Urinary bladder (tissue), 4 donors: Measurements from ENCODE around the gene GALNT10. TPM values are rescaled to one million over a fixed set of nuclear protein-coding genes. Genes with fewer than 3 reads are reported as not detected.

Experiments used
- DNase-seq: peaks from one replicate; pipeline ENCODE4 v3.0.0-alpha.2; 2015; ENCODE audit errors: extremely low spot score
- H3K27ac ChIP-seq: one replicate; pipeline ENCODE4 v1.5.1; 2013; ENCODE audit warnings: low read depth, mild to moderate bottlenecking, moderate library complexity
- H3K36me3 ChIP-seq: one replicate; pipeline ENCODE4 v1.6.1; 2013; ENCODE audit warnings: mild to moderate bottlenecking, moderate library complexity; ENCODE audit not compliant: insufficient read depth
- H3K4me1 ChIP-seq: one replicate; pipeline ENCODE4 v1.6.1; 2013; ENCODE audit warnings: mild to moderate bottlenecking, moderate library complexity; ENCODE audit not compliant: insufficient read depth
- H3K4me3 ChIP-seq: one replicate; pipeline ENCODE4 v1.5.1; 2013; ENCODE audit warnings: low read depth, low read length
- WGBS: extraction: QIAGEN DNeasy Blood & Tissue Kit; methylation state at CpG from one replicate; pipeline ENCODE4 v1.1.7; 2013; 5-methylcytosine and 5-hydroxymethylcytosine counted together
- polyA plus RNA-seq: library from polyadenylated mRNA; stranded (reverse); fragments of 200-250 nt; gene quantifications from one replicate; pipeline ENCODE4 v1.2.3, GENCODE V29; 2013
- total RNA-seq: library from RNA; depleted of rRNA; stranded (reverse); fragments of >200 nt; gene quantifications from one replicate; pipeline ENCODE4 v1.2.3, GENCODE V29; 2014
- donor health status: healthy with polysubstance abuse.
- donor health status: healthy.

The GALNT10 gene
- total and polyA plus RNA-seq, 2 donors, result 15.7 to 19.4 TPM

- WGBS, result 74% methylated on average over 8 of the region's 8 CpGs
- H3K36me3 ChIP-seq, result no peaks in the 10 kb centered on the region
- DNase-seq, result no peak
- no peak overlapping the region for H3K4me3 ChIP-seq
- no peaks in the 10 kb centered on the region for H3K4me1 ChIP-seq
- H3K27ac ChIP-seq, result no peak overlapping the region
Observed at GRCh38 chr5:154221371-154221896, 30.9 kb downstream of the GALNT10 start.

DNA sequence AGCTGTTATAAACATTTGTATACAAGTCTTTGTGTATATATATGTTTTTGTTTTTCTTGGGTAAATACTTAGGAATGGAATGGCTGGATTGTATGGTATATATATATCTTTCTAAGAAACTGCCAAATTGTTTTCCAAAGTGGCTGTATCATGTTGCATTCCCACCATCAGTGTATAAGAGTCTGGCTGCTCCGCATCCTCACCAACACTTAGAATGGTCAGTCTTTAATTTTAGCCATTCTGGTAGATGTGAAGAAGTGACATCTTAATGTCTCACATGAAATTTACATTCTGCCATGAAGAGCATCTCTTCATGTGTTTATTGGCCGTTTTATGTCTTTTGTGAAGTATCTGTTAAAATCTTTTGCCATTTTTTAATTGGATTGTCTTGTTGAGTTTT is 31.9 kb downstream of the GALNT10 start:
- Histone ChIP-seq H3K27ac (no peak overlapping the region), H3K36me3 (no peaks in the 10 kb centered on the region), H3K4me1 (no peaks in the 10 kb centered on the region), H3K4me3 (no peak overlapping the region)
- no peak for DNase-seq
- 99% methylated on average over 2 of the region's 2 CpGs for WGBS

DNA sequence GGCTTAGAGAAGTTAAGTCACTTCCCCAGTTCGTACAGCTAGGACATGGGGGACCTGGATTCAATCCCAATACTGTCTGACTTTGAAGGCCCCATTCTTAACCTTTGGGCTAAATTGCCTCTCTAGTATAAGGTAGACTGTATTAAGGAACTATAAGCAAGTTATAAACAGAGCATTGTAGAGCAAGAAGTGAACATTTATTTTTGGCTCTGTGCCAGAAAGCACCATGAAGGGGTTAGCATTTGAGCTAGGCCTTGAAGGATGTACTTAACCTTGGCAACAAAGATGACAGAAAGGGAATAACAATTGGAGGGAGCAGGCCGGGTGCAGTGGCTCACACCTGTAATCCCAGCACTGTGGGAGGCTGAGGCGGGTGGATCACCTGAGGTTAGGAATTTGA is 32.8 kb downstream of the GALNT10 start:
- no peak for DNase-seq
- Histone ChIP-seq H3K4me1 (no peaks in the 10 kb centered on the region), H3K4me3 (no peak overlapping the region), H3K27ac (no peak overlapping the region), H3K36me3 (no peaks in the 10 kb centered on the region)
- 73% methylated on average over 3 of the region's 3 CpGs for WGBS

- no peak overlapping the region for H3K27ac ChIP-seq
- WGBS, result 97% methylated on average over 2 of the region's 2 CpGs
- no peaks in the 10 kb centered on the region for H3K36me3 ChIP-seq
- no peaks in the 10 kb centered on the region for H3K4me1 ChIP-seq
- DNase-seq, result no peak
- H3K4me3 ChIP-seq, result no peak overlapping the region
Observed at GRCh38 chr5:154227090-154227489, 36.6 kb downstream of the GALNT10 start.

GRCh38 chr5:154228696-154229095 is 38.2 kb downstream of the GALNT10 start:
- DNase-seq, result no peak
- H3K4me3 ChIP-seq, result no peak overlapping the region
- H3K36me3 ChIP-seq, result no peaks in the 10 kb centered on the region
- H3K4me1 ChIP-seq, result no peaks in the 10 kb centered on the region
- 89% methylated on average over 4 of the region's 4 CpGs for WGBS
- H3K27ac ChIP-seq, result no peak overlapping the region

DNA sequence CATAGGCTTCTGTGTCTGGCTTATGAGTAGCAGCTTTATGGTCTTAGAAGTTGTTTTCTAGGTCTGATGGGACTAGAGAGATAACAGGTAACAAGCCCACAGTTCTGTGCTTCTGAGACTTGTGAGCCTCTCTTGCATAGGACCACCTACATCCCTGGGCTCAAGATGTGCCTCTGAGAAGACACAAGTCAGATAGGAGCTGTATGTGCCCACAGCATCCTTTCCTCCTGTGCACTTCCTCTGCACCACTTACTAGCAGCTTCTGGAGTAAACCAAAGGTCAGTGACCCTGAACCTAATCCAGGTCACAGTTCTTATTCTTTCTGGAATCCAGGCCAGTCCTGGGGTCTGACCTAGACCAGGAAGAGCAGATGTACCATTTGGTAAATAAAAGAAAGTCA is 40.0 kb downstream of the GALNT10 start:
- DNase-seq, result no peak
- Histone ChIP-seq H3K4me3 (no peak overlapping the region), H3K27ac (no peak overlapping the region), H3K36me3 (no peaks in the 10 kb centered on the region), H3K4me1 (no peaks in the 10 kb centered on the region)

DNA sequence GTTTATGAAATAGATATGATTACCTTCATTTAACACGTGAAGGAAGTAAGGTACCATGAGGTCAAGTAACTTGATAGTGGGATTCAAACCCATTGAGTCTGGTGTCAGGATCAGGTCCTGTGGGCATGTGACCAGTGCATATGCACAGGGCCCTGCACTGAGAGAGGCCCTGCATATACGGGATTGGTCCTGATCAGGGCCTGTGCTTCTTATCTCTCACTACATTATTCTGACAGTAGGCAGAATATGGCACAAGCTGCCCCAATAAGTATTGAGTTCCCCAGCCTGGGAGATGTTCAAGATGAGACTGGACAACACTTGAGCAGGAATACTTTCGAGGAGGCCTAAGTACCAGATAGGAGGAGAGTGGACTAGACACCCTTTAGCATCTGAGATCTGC is 44.0 kb downstream of the GALNT10 start:
- Histone ChIP-seq H3K4me3 (no peak overlapping the region), H3K27ac (no peak overlapping the region), H3K4me1 (no peaks in the 10 kb centered on the region), H3K36me3 (no peaks in the 10 kb centered on the region)
- WGBS, result 93% methylated on average over 3 of the region's 3 CpGs
- DNase-seq, result no peak

GRCh38 chr5:154236011-154236410 is 45.5 kb downstream of the GALNT10 start:
- Histone ChIP-seq H3K4me3 (no peak overlapping the region), H3K36me3 (no peaks in the 10 kb centered on the region), H3K27ac (no peak overlapping the region), H3K4me1 (no peaks in the 10 kb centered on the region)
- no peak for DNase-seq
- WGBS, result 99% methylated on average over 1 of the region's 1 CpG

- DNase-seq, result no peak
- no peaks in the 10 kb centered on the region for H3K36me3 ChIP-seq
- H3K4me1 ChIP-seq, result no peaks in the 10 kb centered on the region
- no peak overlapping the region for H3K4me3 ChIP-seq
- H3K27ac ChIP-seq, result no peak overlapping the region
- 89% methylated on average over 7 of the region's 7 CpGs for WGBS
Observed at GRCh38 chr5:154236536-154237375, 46.2 kb downstream of the GALNT10 start.

DNA sequence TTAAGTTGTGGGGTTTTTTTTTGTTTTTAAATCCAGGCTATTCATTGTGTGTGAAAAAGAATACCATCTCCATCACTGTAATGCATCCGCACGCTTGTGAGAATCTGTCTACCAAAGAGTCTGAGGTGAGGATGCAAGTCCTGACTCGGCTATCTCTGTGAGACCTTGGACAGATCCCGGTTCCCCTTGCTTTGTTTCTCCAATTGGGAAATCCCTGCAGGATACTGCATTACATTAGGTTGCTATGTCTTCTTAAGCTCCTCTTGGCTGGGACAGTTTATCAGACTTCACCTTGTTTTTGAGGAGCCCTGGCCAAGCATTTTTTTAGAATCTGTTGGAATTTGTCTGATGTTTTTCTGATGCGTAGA is 46.8 kb downstream of the GALNT10 start:
- H3K36me3 ChIP-seq, result no peaks in the 10 kb centered on the region
- no peaks in the 10 kb centered on the region for H3K4me1 ChIP-seq
- no peak overlapping the region for H3K4me3 ChIP-seq
- 96% methylated on average over 5 of the region's 5 CpGs for WGBS
- DNase-seq, result no peak
- no peak overlapping the region for H3K27ac ChIP-seq

DNA sequence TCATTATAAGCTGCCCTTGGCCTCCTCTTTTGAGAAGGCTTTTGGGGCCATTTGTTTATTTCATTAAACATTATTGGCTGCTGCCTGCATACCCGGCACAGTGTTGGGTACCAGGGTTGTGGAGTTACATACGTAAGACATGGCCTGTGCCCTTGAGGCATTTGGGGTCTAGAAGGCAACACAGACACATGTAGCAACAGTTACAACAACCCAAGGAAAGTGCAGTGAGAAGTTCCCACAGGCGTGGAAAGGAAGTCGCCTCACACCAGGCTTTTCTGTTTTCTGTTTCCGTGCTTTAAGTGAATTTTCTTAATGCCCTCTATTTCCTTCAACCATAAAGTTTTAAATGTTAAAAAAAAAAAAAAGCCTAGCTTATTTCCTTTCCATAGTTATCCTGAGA is 47.4 kb downstream of the GALNT10 start:
- Histone ChIP-seq H3K4me1 (no peaks in the 10 kb centered on the region), H3K4me3 (no peak overlapping the region), H3K27ac (no peak overlapping the region), H3K36me3 (no peaks in the 10 kb centered on the region)
- DNase-seq, result no peak
- WGBS, result 84% methylated on average over 5 of the region's 5 CpGs

- H3K4me1 ChIP-seq, result no peaks in the 10 kb centered on the region
- 73% methylated on average over 10 of the region's 10 CpGs for WGBS
- DNase-seq, result no peak
- H3K27ac ChIP-seq, result no peak overlapping the region
- no peaks in the 10 kb centered on the region for H3K36me3 ChIP-seq
- H3K4me3 ChIP-seq, result no peak overlapping the region
Observed at GRCh38 chr5:154238776-154239481, 48.4 kb downstream of the GALNT10 start.

DNA sequence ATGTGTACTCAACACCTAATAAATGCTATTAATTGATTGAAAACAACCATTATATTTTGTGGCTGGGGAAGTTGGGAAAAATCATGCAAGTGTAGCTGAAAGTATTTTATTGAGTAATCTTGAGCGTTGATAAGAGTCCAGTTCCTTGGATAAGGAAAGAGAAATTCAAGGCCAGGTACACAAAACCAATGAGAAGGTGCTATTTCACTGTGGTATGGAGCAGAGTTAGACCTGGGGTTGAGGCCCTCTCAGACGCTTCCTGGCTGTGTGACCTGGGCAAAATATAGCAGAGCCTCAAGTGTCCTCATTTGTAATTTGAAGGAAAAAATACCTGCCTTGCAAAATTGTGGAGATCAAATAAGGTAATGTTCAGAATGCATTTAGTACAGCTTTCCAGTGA is 50.1 kb downstream of the GALNT10 start:
- Histone ChIP-seq H3K27ac (no peak overlapping the region), H3K4me1 (no peaks in the 10 kb centered on the region), H3K36me3 (no peaks in the 10 kb centered on the region), H3K4me3 (no peak overlapping the region)
- DNase-seq, result no peak
- 96% methylated on average over 2 of the region's 2 CpGs for WGBS

DNA sequence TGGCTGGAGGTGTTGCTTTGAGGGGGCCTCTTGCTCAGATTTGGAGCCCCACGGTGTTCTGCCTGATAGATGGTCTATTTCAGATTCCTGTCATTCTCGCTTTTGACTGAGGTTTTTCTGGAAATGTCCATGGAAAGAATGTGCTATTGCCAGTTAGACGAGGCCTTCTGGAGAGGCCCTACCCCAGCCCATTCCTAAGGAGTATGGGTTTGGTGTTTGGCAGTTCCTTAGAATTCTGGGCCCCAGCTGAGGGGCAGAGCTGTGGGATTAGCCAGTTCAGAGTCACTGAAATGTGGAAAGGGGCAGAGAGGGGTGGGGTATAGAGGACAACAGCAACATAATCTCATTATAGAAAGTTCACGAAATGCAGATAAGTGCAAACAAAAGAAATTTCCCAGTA is 50.5 kb downstream of the GALNT10 start:
- Histone ChIP-seq H3K27ac (no peak overlapping the region), H3K36me3 (no peaks in the 10 kb centered on the region), H3K4me1 (no peaks in the 10 kb centered on the region), H3K4me3 (no peak overlapping the region)
- no peak for DNase-seq
- WGBS, result 81% methylated on average over 4 of the region's 4 CpGs
